Measurements from ENCODE around the gene RARA.

The RARA gene

GRCh38 chr17:40321961-40322357 lies 13.0 kb downstream of the RARA start:
- H3K36me3 ChIP-seq (ENCODE audit: control insufficient read depth in 2 of 2, insufficient read depth in 2 of 2, low read length in 2 of 2), result no peaks in the 10 kb centered on the region
- H3K27me3 ChIP-seq (ENCODE audit: control insufficient read depth in 2 of 2, insufficient read depth in 2 of 2, low read length in 2 of 2), result no peaks in the 10 kb centered on the region
- peak overlapping the region; percentile 71 to 84 for H3K27ac ChIP-seq (ENCODE audit: low read depth in 2 of 2, low read length in 2 of 2)
- peaks cover 69 to 84% of the 10 kb centered on the region in 2 donors for H3K4me1 ChIP-seq (ENCODE audit: control insufficient read depth in 2 of 2, insufficient read depth in 2 of 2, low read length in 2 of 2)
- no peaks in the 10 kb centered on the region for H3K9me3 ChIP-seq (ENCODE audit: control insufficient read depth in 2 of 2, low read length in 2 of 2)
- H3K9ac ChIP-seq (ENCODE audit: low read depth in 1 of 2, low read length in 2 of 2), result peak overlapping the region; percentile 25 to 76
- peak overlapping the region; percentile 51 to 76 for H3K4me3 ChIP-seq (ENCODE audit: low read length in 2 of 2)

- Histone ChIP-seq H3K9me3 (ENCODE audit: control insufficient read depth in 2 of 2, low read length in 2 of 2) (no peaks in the 10 kb centered on the region), H3K36me3 (ENCODE audit: control insufficient read depth in 2 of 2, insufficient read depth in 2 of 2, low read length in 2 of 2) (no peaks in the 10 kb centered on the region), H3K4me1 (ENCODE audit: control insufficient read depth in 2 of 2, insufficient read depth in 2 of 2, low read length in 2 of 2) (peaks cover 70 to 84% of the 10 kb centered on the region in 2 donors), H3K9ac (ENCODE audit: low read depth in 1 of 2, low read length in 2 of 2) (peak overlapping the region; percentile 25 to 76), H3K4me3 (ENCODE audit: low read length in 2 of 2) (peak overlapping the region; percentile 51 to 76), H3K27me3 (ENCODE audit: control insufficient read depth in 2 of 2, insufficient read depth in 2 of 2, low read length in 2 of 2) (no peaks in the 10 kb centered on the region), H3K27ac (ENCODE audit: low read depth in 2 of 2, low read length in 2 of 2) (peak overlapping the region; percentile 71 to 84)
Observed at GRCh38 chr17:40322358-40323315, 13.7 kb downstream of the RARA start.

GRCh38 chr17:40323391-40324381 lies 14.7 kb downstream of the RARA start:
- Histone ChIP-seq H3K9me3 (ENCODE audit: control insufficient read depth in 2 of 2, low read length in 2 of 2) (no peaks in the 10 kb centered on the region), H3K4me1 (ENCODE audit: control insufficient read depth in 2 of 2, insufficient read depth in 2 of 2, low read length in 2 of 2) (peaks cover 75 to 84% of the 10 kb centered on the region in 2 donors), H3K27me3 (ENCODE audit: control insufficient read depth in 2 of 2, insufficient read depth in 2 of 2, low read length in 2 of 2) (no peaks in the 10 kb centered on the region), H3K4me3 (ENCODE audit: low read length in 2 of 2) (peak overlapping the region in 1 of 2 donors; percentile 76), H3K27ac (ENCODE audit: low read depth in 2 of 2, low read length in 2 of 2) (peak overlapping the region; percentile 71 to 84), H3K36me3 (ENCODE audit: control insufficient read depth in 2 of 2, insufficient read depth in 2 of 2, low read length in 2 of 2) (peaks cover 0 to 1% of the 10 kb centered on the region in 2 donors), H3K9ac (ENCODE audit: low read depth in 1 of 2, low read length in 2 of 2) (peak overlapping the region in 1 of 2 donors; percentile 9)

GRCh38 chr17:40325156-40326013 lies 16.4 kb downstream of the RARA start:
- Histone ChIP-seq H3K4me1 (ENCODE audit: control insufficient read depth in 2 of 2, insufficient read depth in 2 of 2, low read length in 2 of 2) (peaks cover 72 to 79% of the 10 kb centered on the region in 2 donors), H3K4me3 (ENCODE audit: low read length in 2 of 2) (peak overlapping the region in 1 of 2 donors; percentile 52), H3K9me3 (ENCODE audit: control insufficient read depth in 2 of 2, low read length in 2 of 2) (no peaks in the 10 kb centered on the region), H3K36me3 (ENCODE audit: control insufficient read depth in 2 of 2, insufficient read depth in 2 of 2, low read length in 2 of 2) (peaks cover 0 to 1% of the 10 kb centered on the region in 2 donors), H3K27me3 (ENCODE audit: control insufficient read depth in 2 of 2, insufficient read depth in 2 of 2, low read length in 2 of 2) (no peaks in the 10 kb centered on the region), H3K27ac (ENCODE audit: low read depth in 2 of 2, low read length in 2 of 2) (peak overlapping the region; percentile 49 to 84), H3K9ac (ENCODE audit: low read depth in 1 of 2, low read length in 2 of 2) (no peak overlapping the region)

GRCh38 chr17:40326014-40326831 lies 17.2 kb downstream of the RARA start:
- H3K4me3 ChIP-seq (ENCODE audit: low read length in 2 of 2), result peak overlapping the region in 1 of 2 donors; percentile 52
- no peaks in the 10 kb centered on the region for H3K9me3 ChIP-seq (ENCODE audit: control insufficient read depth in 2 of 2, low read length in 2 of 2)
- peak overlapping the region; percentile 49 to 79 for H3K27ac ChIP-seq (ENCODE audit: low read depth in 2 of 2, low read length in 2 of 2)
- H3K36me3 ChIP-seq (ENCODE audit: control insufficient read depth in 2 of 2, insufficient read depth in 2 of 2, low read length in 2 of 2), result peaks cover 0 to 1% of the 10 kb centered on the region in 2 donors
- no peaks in the 10 kb centered on the region for H3K27me3 ChIP-seq (ENCODE audit: control insufficient read depth in 2 of 2, insufficient read depth in 2 of 2, low read length in 2 of 2)
- peaks cover 80 to 81% of the 10 kb centered on the region in 2 donors for H3K4me1 ChIP-seq (ENCODE audit: control insufficient read depth in 2 of 2, insufficient read depth in 2 of 2, low read length in 2 of 2)
- peak overlapping the region in 1 of 2 donors; percentile 32 for H3K9ac ChIP-seq (ENCODE audit: low read depth in 1 of 2, low read length in 2 of 2)

GRCh38 chr17:40326832-40327199 lies 17.8 kb downstream of the RARA start:
- H3K9ac ChIP-seq (ENCODE audit: low read depth in 1 of 2, low read length in 2 of 2), result no peak overlapping the region
- peak overlapping the region in 1 of 2 donors; percentile 13 for H3K4me3 ChIP-seq (ENCODE audit: low read length in 2 of 2)
- H3K4me1 ChIP-seq (ENCODE audit: control insufficient read depth in 2 of 2, insufficient read depth in 2 of 2, low read length in 2 of 2), result peaks cover 78 to 80% of the 10 kb centered on the region in 2 donors
- no peaks in the 10 kb centered on the region for H3K9me3 ChIP-seq (ENCODE audit: control insufficient read depth in 2 of 2, low read length in 2 of 2)
- peaks cover 0 to 1% of the 10 kb centered on the region in 2 donors for H3K36me3 ChIP-seq (ENCODE audit: control insufficient read depth in 2 of 2, insufficient read depth in 2 of 2, low read length in 2 of 2)
- H3K27me3 ChIP-seq (ENCODE audit: control insufficient read depth in 2 of 2, insufficient read depth in 2 of 2, low read length in 2 of 2), result no peaks in the 10 kb centered on the region
- peak overlapping the region; percentile 49 to 79 for H3K27ac ChIP-seq (ENCODE audit: low read depth in 2 of 2, low read length in 2 of 2)

- H3K27me3 ChIP-seq (ENCODE audit: control insufficient read depth in 2 of 2, insufficient read depth in 2 of 2, low read length in 2 of 2), result no peaks in the 10 kb centered on the region
- peaks cover 0 to 1% of the 10 kb centered on the region in 2 donors for H3K36me3 ChIP-seq (ENCODE audit: control insufficient read depth in 2 of 2, insufficient read depth in 2 of 2, low read length in 2 of 2)
- peak overlapping the region; percentile 49 to 79 for H3K27ac ChIP-seq (ENCODE audit: low read depth in 2 of 2, low read length in 2 of 2)
- H3K9me3 ChIP-seq (ENCODE audit: control insufficient read depth in 2 of 2, low read length in 2 of 2), result no peaks in the 10 kb centered on the region
- H3K9ac ChIP-seq (ENCODE audit: low read depth in 1 of 2, low read length in 2 of 2), result no peak overlapping the region
- peaks cover 79% of the 10 kb centered on the region in 2 donors for H3K4me1 ChIP-seq (ENCODE audit: control insufficient read depth in 2 of 2, insufficient read depth in 2 of 2, low read length in 2 of 2)
- H3K4me3 ChIP-seq (ENCODE audit: low read length in 2 of 2), result no peak overlapping the region
Observed at GRCh38 chr17:40327244-40327729, 18.3 kb downstream of the RARA start.

- peaks cover 78 to 79% of the 10 kb centered on the region in 2 donors for H3K4me1 ChIP-seq (ENCODE audit: control insufficient read depth in 2 of 2, insufficient read depth in 2 of 2, low read length in 2 of 2)
- no peak overlapping the region for H3K4me3 ChIP-seq (ENCODE audit: low read length in 2 of 2)
- peak overlapping the region in 1 of 2 donors; percentile 7 for H3K9ac ChIP-seq (ENCODE audit: low read depth in 1 of 2, low read length in 2 of 2)
- H3K27me3 ChIP-seq (ENCODE audit: control insufficient read depth in 2 of 2, insufficient read depth in 2 of 2, low read length in 2 of 2), result no peaks in the 10 kb centered on the region
- peak overlapping the region in 1 of 2 donors; percentile 79 for H3K27ac ChIP-seq (ENCODE audit: low read depth in 2 of 2, low read length in 2 of 2)
- peaks cover 0 to 1% of the 10 kb centered on the region in 2 donors for H3K36me3 ChIP-seq (ENCODE audit: control insufficient read depth in 2 of 2, insufficient read depth in 2 of 2, low read length in 2 of 2)
- no peaks in the 10 kb centered on the region for H3K9me3 ChIP-seq (ENCODE audit: control insufficient read depth in 2 of 2, low read length in 2 of 2)
Observed at GRCh38 chr17:40327735-40328385, 18.9 kb downstream of the RARA start.
